K562 (cell line): ENCODE results near the gene BRME1. TPM values are rescaled to one million over a fixed set of nuclear protein-coding genes. Genes with fewer than 3 reads are reported as not detected.

Experiments used
- ARID4B ChIP-seq: sonication (generic); formaldehyde crosslinking; IDR thresholded peaks from 2 replicates; pipeline ENCODE4 v1.8.0; 2022; ENCODE audit warnings: mild to moderate bottlenecking, missing genetic modification reagents
- CBX8 ChIP-seq: fragments of 200-600 bp; sonication (generic); IDR thresholded peaks from 2 replicates; pipeline ENCODE4 v1.6.1; 2012; ENCODE audit warnings: borderline replicate concordance, mixed run types, low read depth, mild to moderate bottlenecking, moderate library complexity, mixed read lengths, low read length, control low read depth, inconsistent platforms; ENCODE audit not compliant: poor library complexity, severe bottlenecking; ENCODE audit errors: extremely low read depth
- CXXC5 ChIP-seq: fragments of 250-450 bp; sonication (Bioruptor Pico); IDR thresholded peaks from 2 replicates; pipeline ENCODE4 v1.8.0; 2022; ENCODE audit warnings: inconsistent platforms, mild to moderate bottlenecking, moderate library complexity
- IFI16 ChIP-seq: fragments of 250-450 bp; sonication (Bioruptor Pico); IDR thresholded peaks from 2 replicates; pipeline ENCODE4 v2.1.2; 2022; ENCODE audit warnings: mild to moderate bottlenecking, inconsistent platforms
- KLF13 ChIP-seq: fragments of 450-650 bp; IDR thresholded peaks from 2 replicates; pipeline ENCODE4 v1.6.1; 2016; ENCODE audit warnings: missing genetic modification characterization, low read depth, mild to moderate bottlenecking, missing compliant biosample characterization, moderate library complexity, borderline replicate concordance
- MYC ChIP-seq, 2 experiments: fragments of 250-450 bp in 1 of 2; sonication (Bioruptor Pico) in 1 of 2; IDR thresholded peaks; 2 replicates each; pipeline versions ENCODE4 v1.5.1 to v1.6.1; 2012 to 2021; ENCODE audit warnings: low read depth in 2 of 2, borderline replicate concordance in 1 of 2, improper control_type of control experiment in 1 of 2, low read length in 1 of 2, mild to moderate bottlenecking in 1 of 2, moderate library complexity in 1 of 2
- RFX1 ChIP-seq: fragments of 450-650 bp; IDR thresholded peaks from 2 replicates; pipeline ENCODE4 v1.6.1; 2016; ENCODE audit warnings: mild to moderate bottlenecking, moderate library complexity
- ZNF3 ChIP-seq: fragments of 250-450 bp; sonication (Bioruptor Pico); IDR thresholded peaks from 2 replicates; pipeline ENCODE4 v1.5.0; 2021; ENCODE audit warnings: mild to moderate bottlenecking, moderate library complexity
- ZNF431 ChIP-seq: sonication (generic); formaldehyde crosslinking; IDR thresholded peaks from 2 replicates; pipeline ENCODE4 v1.8.0; 2022; ENCODE audit warnings: mild to moderate bottlenecking, missing genetic modification reagents
- ZNF77 ChIP-seq: fragments of 250-450 bp; sonication (Bioruptor Pico); IDR thresholded peaks from 2 replicates; pipeline ENCODE4 v1.5.0; 2020
- polyA plus RNA-seq, 8 experiments: library from polyadenylated mRNA; depleted of rRNA in 4 of 8; stranded (reverse) in 5 of 8; unstranded in 3 of 8; fragments of >200 nt; fragmentation: Nextera tagmentation in 2 of 8; fragmentation: Illumina TruSeq in 1 of 8; extraction: Ambion mirVana in 2 of 8; extraction: Trizol in 1 of 8; gene quantifications; 2 replicates each; pipeline versions ENCODE4 v1.2.1 to v1.2.3, GENCODE V29; 2011 to 2014; ENCODE audit warnings: inconsistent platforms in 1 of 8, missing spikeins in 1 of 8
- total RNA-seq, 7 experiments: library from RNA; depleted of rRNA in 6 of 7; stranded (reverse); fragments of >200 nt in 6 of 7; fragmentation: Illumina TruSeq in 2 of 7; extraction: Trizol in 2 of 7; gene quantifications; 2 replicates each; pipeline versions ENCODE4 v1.2.1 to v1.2.3, GENCODE V29; 2011 to 2021; ENCODE audit warnings: low replicate concordance in 1 of 7
- TF ChIP-seq, protein P1 (sequence below), 2 experiments: IDR thresholded peaks in 1 of 2; conservative IDR thresholded peaks in 1 of 2; 2 replicates each; pipeline ENCODE4 v1.6.1; 2016; ENCODE audit warnings: low read depth in 2 of 2, mild to moderate bottlenecking in 1 of 2, missing compliant biosample characterization in 1 of 2, missing genetic modification characterization in 1 of 2, moderate library complexity in 1 of 2

The BRME1 gene
- total and polyA plus RNA-seq, 9 of the 15 experiments (the other 6 are each of a cell fraction or from before 2014, with no cell fraction given), result 0.75 to 6.1 (median 3.6) TPM

- TF ChIP-seq KLF13 (tag) (no peak), CXXC5 (CRISPR knock-in tag) (peak; percentile 30; the same call in 1 of the 2 replicates), RFX1 (no peak), ZNF431 (CRISPR knock-in tag) (no peak), ZNF77 (CRISPR knock-in tag) (no peak), CBX8 (no peak), MYC (IDR thresholded peaks at IDR 0.05; ENCODE audit: low read depth, low read length) (0 out of 2 replicates have a peak, but pooled peaks have one; percentile 25), MYC (CRISPR knock-in tag; IDR thresholded peaks at IDR 0.05; ENCODE audit: borderline replicate concordance, low read depth) (no peak), IFI16 (CRISPR knock-in tag) (no peak), ARID4B (CRISPR knock-in tag) (no peak), ZNF3 (CRISPR knock-in tag) (no peak)
- TF ChIP-seq, protein P1, sequence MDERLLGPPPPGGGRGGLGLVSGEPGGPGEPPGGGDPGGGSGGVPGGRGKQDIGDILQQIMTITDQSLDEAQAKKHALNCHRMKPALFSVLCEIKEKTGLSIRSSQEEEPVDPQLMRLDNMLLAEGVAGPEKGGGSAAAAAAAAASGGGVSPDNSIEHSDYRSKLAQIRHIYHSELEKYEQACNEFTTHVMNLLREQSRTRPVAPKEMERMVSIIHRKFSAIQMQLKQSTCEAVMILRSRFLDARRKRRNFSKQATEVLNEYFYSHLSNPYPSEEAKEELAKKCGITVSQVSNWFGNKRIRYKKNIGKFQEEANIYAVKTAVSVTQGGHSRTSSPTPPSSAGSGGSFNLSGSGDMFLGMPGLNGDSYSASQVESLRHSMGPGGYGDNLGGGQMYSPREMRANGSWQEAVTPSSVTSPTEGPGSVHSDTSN (CRISPR knock-in tag; IDR thresholded peaks at IDR 0.05; ENCODE audit: low read depth), result no peak
- TF ChIP-seq, protein P1 (tag; conservative IDR thresholded peaks at IDR 0.05; ENCODE audit: low read depth), result no peak
These were observed 33.1 kb downstream of the BRME1 start (continued) for GRCh38 chr19:13872695-13873389.
